Liver (tissue), 9 donors: Measurements from ENCODE around the gene TNPO3. TPM values are rescaled to one million over a fixed set of nuclear protein-coding genes. Genes with fewer than 3 reads are reported as not detected.

Experiments
- DNase-seq: peaks from one replicate; pipeline ENCODE4 v3.0.0-alpha.2; 2017; ENCODE audit warnings: low spot score
- H3K27ac ChIP-seq, 2 donors: one replicate each; pipeline ENCODE4 v1.7.0; 2013; ENCODE audit warnings: inconsistent platforms in 2 of 2, low read length in 2 of 2, control low read depth in 1 of 2, low read depth in 1 of 2, mild to moderate bottlenecking in 1 of 2
- H3K27me3 ChIP-seq, 4 donors: one replicate each; pipeline versions ENCODE4 v1.6.1 to v1.7.0; 2013; ENCODE audit warnings: low read length in 3 of 4, inconsistent platforms in 1 of 4, mild to moderate bottlenecking in 1 of 4, moderate library complexity in 1 of 4; ENCODE audit not compliant: control insufficient read depth in 4 of 4, insufficient read depth in 4 of 4
- H3K36me3 ChIP-seq, 4 donors: one replicate each; pipeline versions ENCODE4 v1.6.1 to v1.7.0; 2013; ENCODE audit warnings: low read length in 3 of 4, mild to moderate bottlenecking in 3 of 4, low read depth in 1 of 4, moderate library complexity in 1 of 4; ENCODE audit not compliant: control insufficient read depth in 4 of 4, insufficient read depth in 3 of 4
- H3K4me1 ChIP-seq, 4 donors: one replicate each; pipeline versions ENCODE4 v1.6.1 to v1.7.0; 2013; ENCODE audit warnings: low read length in 3 of 4, mild to moderate bottlenecking in 3 of 4, moderate library complexity in 1 of 4; ENCODE audit not compliant: control insufficient read depth in 4 of 4, insufficient read depth in 4 of 4
- H3K4me3 ChIP-seq, 3 donors: one replicate each; pipeline versions ENCODE4 v1.6.1 to v1.7.0; 2013; ENCODE audit warnings: low read length in 3 of 3, control low read depth in 1 of 3, low read depth in 1 of 3, mild to moderate bottlenecking in 1 of 3
- H3K9ac ChIP-seq, 2 donors: one replicate each; pipeline ENCODE4 v1.7.0; 2013; ENCODE audit warnings: low read length in 2 of 2, mild to moderate bottlenecking in 2 of 2, moderate library complexity in 2 of 2, control low read depth in 1 of 2, low read depth in 1 of 2
- H3K9me3 ChIP-seq, 4 donors: one replicate each; pipeline versions ENCODE4 v1.6.1 to v1.7.0; 2013; ENCODE audit warnings: low read length in 3 of 4; ENCODE audit not compliant: control insufficient read depth in 4 of 4
- EGR1 ChIP-seq, 2 donors: IDR thresholded peaks; 2 replicates each; pipeline ENCODE4 v1.6.1; 2016 to 2018; ENCODE audit warnings: antibody characterized with exemption in 2 of 2, low read depth in 2 of 2
- FOXA2 ChIP-seq: IDR thresholded peaks from 2 replicates; pipeline ENCODE4 v1.6.1; 2016; ENCODE audit warnings: antibody characterized with exemption
- GABPA ChIP-seq, 2 donors: IDR thresholded peaks in 1 of 2; conservative IDR thresholded peaks in 1 of 2; 2 replicates each; pipeline ENCODE4 v1.6.1; 2016; ENCODE audit warnings: antibody characterized with exemption in 2 of 2, mild to moderate bottlenecking in 1 of 2, moderate library complexity in 1 of 2
- HNF4A ChIP-seq, 2 donors: conservative IDR thresholded peaks; 2 replicates each; pipeline ENCODE4 v1.6.1; 2016; ENCODE audit warnings: antibody characterized with exemption in 2 of 2, mild to moderate bottlenecking in 2 of 2
- HNF4G ChIP-seq: IDR thresholded peaks from 2 replicates; pipeline ENCODE4 v1.6.1; 2016; ENCODE audit warnings: antibody characterized with exemption
- JUND ChIP-seq, 2 donors: IDR thresholded peaks; 2 replicates each; pipeline ENCODE4 v1.6.1; 2016; ENCODE audit warnings: antibody characterized with exemption in 2 of 2
- NR2F2 ChIP-seq: IDR thresholded peaks from 2 replicates; pipeline ENCODE4 v1.6.1; 2016; ENCODE audit warnings: antibody characterized with exemption
- RAD21 ChIP-seq, 2 donors: IDR thresholded peaks; 2 replicates each; pipeline ENCODE4 v1.6.1; 2016; ENCODE audit warnings: antibody characterized with exemption in 2 of 2, mild to moderate bottlenecking in 2 of 2
- RXRA ChIP-seq, 2 donors: IDR thresholded peaks; 2 replicates each; pipeline ENCODE4 v1.6.1; 2017 to 2018; ENCODE audit warnings: antibody characterized with exemption in 2 of 2, mild to moderate bottlenecking in 1 of 2
- SP1 ChIP-seq: IDR thresholded peaks from 2 replicates; pipeline ENCODE4 v1.6.1; 2018; ENCODE audit warnings: antibody characterized with exemption, mild to moderate bottlenecking
- TAF1 ChIP-seq: conservative IDR thresholded peaks from 2 replicates; pipeline ENCODE4 v1.6.1; 2016; ENCODE audit warnings: antibody characterized with exemption, mild to moderate bottlenecking
- WGBS: extraction: QIAGEN DNeasy Blood & Tissue Kit; methylation state at CpG from one replicate; pipeline ENCODE4 v1.1.7; 2013; 5-methylcytosine and 5-hydroxymethylcytosine counted together
- polyA plus RNA-seq, 2 donors: library from polyadenylated mRNA; stranded (reverse) in 1 of 2; unstranded in 1 of 2; fragments of 200-250 nt in 1 of 2; fragments of >200 nt in 1 of 2; fragmentation: Nextera tagmentation in 1 of 2; extraction: Ambion mirVana in 1 of 2; gene quantifications; one replicate each; pipeline versions ENCODE4 v1.2.1 to v1.2.3, GENCODE V29; 2013 to 2015
- total RNA-seq, 2 donors: library from RNA; depleted of rRNA; stranded (reverse); fragments of >200 nt; gene quantifications; one replicate each; pipeline ENCODE4 v1.2.3, GENCODE V29; 2014
- TF ChIP-seq, protein P1 (sequence below): IDR thresholded peaks from 2 replicates; pipeline ENCODE4 v1.6.1; 2016; ENCODE audit warnings: antibody characterized with exemption
- TF ChIP-seq, protein P2 (sequence below): IDR thresholded peaks from 2 replicates; pipeline ENCODE4 v1.6.1; 2016; ENCODE audit warnings: antibody characterized with exemption
- TF ChIP-seq, protein P3 (sequence below): IDR thresholded peaks from 2 replicates; pipeline ENCODE4 v1.6.1; 2016; ENCODE audit warnings: antibody characterized with exemption
- TF ChIP-seq, protein P4 (sequence below): IDR thresholded peaks from 2 replicates; pipeline ENCODE4 v1.6.1; 2016; ENCODE audit warnings: antibody characterized with exemption, mild to moderate bottlenecking
- TF ChIP-seq, protein P5 (sequence below): fragments of 150-350 bp; IDR thresholded peaks from 2 replicates; pipeline ENCODE4 v1.5.1; 2017; ENCODE audit warnings: improper control_type of control experiment, low read depth, low read length; ENCODE audit not compliant: missing input control
- donor health status: healthy.
- donor health status: healthy.
- donor health status: healthy.
- donor health status: healthy.
- donor health status: healthy.

Gene TNPO3
- total and polyA plus RNA-seq, 4 donors, result 9.2 to 38.9 (median 20.0) TPM

DNA sequence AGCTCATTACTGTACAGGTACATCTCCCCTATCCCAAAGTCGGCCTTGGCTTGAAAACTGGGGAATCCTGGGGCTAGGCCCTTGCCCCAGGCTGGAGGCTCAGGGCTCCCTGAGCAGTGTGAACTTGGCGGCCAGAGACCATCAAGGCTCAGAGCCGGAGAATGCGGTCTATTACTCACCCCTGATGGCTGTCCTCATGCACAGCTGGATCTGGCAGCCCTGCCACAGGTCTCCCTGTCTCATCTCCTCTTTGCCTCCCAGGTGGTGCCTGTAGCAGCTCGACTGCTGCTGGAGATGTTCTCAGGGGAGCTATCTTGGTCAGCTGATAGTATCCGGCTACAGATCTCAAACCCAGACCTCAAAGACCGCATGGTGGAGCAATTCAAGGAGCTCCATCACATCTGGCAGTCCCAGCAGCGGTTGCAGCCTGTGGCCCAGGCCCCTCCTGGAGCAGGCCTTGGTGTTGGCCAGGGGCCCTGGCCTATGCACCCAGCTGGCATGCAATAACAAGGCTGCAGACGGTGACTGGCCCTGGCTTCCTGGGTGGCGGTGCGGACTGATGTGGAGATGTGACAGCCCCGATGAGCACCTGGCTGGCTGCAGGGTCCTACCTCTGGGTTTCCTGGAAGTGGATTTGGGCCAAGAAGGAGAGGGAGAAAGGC is 106.5 kb downstream of the TNPO3 start:
- H3K36me3 ChIP-seq, result peaks cover 0 to 16% (median 6%) of the 10 kb centered on the region in 4 donors
- no peaks in the 10 kb centered on the region for H3K9me3 ChIP-seq
- H3K9ac ChIP-seq, result no peak overlapping the region
- WGBS, result 78% methylated on average over 12 of the region's 12 CpGs
- no peak for DNase-seq
- no peak overlapping the region for H3K27ac ChIP-seq
- no peaks in the 10 kb centered on the region for H3K4me1 ChIP-seq
- no peaks in the 10 kb centered on the region for H3K27me3 ChIP-seq
- TF ChIP-seq, protein P1, sequence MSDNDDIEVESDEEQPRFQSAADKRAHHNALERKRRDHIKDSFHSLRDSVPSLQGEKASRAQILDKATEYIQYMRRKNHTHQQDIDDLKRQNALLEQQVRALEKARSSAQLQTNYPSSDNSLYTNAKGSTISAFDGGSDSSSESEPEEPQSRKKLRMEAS, result no peak
- TF ChIP-seq RAD21 (IDR thresholded peaks at IDR 0.05) (no peak), HNF4A (conservative IDR thresholded peaks at IDR 0.05) (no peak), EGR1 (IDR thresholded peaks at IDR 0.05; ENCODE audit: low read depth in 2 of 2) (no peak), SP1 (no peak), NR2F2 (no peak), GABPA (IDR thresholded peaks at IDR 0.05 in 1 of 2, conservative IDR thresholded peaks at IDR 0.05 in 1 of 2) (no peak), FOXA2 (no peak), RXRA (IDR thresholded peaks at IDR 0.05) (no peak), HNF4G (no peak), TAF1 (no peak), JUND (IDR thresholded peaks at IDR 0.05) (no peak)
- TF ChIP-seq, protein P2, sequence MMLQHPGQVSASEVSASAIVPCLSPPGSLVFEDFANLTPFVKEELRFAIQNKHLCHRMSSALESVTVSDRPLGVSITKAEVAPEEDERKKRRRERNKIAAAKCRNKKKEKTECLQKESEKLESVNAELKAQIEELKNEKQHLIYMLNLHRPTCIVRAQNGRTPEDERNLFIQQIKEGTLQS, result no peak
- TF ChIP-seq, protein P3, sequence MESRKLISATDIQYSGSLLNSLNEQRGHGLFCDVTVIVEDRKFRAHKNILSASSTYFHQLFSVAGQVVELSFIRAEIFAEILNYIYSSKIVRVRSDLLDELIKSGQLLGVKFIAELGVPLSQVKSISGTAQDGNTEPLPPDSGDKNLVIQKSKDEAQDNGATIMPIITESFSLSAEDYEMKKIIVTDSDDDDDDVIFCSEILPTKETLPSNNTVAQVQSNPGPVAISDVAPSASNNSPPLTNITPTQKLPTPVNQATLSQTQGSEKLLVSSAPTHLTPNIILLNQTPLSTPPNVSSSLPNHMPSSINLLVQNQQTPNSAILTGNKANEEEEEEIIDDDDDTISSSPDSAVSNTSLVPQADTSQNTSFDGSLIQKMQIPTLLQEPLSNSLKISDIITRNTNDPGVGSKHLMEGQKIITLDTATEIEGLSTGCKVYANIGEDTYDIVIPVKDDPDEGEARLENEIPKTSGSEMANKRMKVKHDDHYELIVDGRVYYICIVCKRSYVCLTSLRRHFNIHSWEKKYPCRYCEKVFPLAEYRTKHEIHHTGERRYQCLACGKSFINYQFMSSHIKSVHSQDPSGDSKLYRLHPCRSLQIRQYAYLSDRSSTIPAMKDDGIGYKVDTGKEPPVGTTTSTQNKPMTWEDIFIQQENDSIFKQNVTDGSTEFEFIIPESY, result no peak
- TF ChIP-seq, protein P4, sequence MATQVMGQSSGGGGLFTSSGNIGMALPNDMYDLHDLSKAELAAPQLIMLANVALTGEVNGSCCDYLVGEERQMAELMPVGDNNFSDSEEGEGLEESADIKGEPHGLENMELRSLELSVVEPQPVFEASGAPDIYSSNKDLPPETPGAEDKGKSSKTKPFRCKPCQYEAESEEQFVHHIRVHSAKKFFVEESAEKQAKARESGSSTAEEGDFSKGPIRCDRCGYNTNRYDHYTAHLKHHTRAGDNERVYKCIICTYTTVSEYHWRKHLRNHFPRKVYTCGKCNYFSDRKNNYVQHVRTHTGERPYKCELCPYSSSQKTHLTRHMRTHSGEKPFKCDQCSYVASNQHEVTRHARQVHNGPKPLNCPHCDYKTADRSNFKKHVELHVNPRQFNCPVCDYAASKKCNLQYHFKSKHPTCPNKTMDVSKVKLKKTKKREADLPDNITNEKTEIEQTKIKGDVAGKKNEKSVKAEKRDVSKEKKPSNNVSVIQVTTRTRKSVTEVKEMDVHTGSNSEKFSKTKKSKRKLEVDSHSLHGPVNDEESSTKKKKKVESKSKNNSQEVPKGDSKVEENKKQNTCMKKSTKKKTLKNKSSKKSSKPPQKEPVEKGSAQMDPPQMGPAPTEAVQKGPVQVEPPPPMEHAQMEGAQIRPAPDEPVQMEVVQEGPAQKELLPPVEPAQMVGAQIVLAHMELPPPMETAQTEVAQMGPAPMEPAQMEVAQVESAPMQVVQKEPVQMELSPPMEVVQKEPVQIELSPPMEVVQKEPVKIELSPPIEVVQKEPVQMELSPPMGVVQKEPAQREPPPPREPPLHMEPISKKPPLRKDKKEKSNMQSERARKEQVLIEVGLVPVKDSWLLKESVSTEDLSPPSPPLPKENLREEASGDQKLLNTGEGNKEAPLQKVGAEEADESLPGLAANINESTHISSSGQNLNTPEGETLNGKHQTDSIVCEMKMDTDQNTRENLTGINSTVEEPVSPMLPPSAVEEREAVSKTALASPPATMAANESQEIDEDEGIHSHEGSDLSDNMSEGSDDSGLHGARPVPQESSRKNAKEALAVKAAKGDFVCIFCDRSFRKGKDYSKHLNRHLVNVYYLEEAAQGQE, result no peak
- TF ChIP-seq, protein P5, sequence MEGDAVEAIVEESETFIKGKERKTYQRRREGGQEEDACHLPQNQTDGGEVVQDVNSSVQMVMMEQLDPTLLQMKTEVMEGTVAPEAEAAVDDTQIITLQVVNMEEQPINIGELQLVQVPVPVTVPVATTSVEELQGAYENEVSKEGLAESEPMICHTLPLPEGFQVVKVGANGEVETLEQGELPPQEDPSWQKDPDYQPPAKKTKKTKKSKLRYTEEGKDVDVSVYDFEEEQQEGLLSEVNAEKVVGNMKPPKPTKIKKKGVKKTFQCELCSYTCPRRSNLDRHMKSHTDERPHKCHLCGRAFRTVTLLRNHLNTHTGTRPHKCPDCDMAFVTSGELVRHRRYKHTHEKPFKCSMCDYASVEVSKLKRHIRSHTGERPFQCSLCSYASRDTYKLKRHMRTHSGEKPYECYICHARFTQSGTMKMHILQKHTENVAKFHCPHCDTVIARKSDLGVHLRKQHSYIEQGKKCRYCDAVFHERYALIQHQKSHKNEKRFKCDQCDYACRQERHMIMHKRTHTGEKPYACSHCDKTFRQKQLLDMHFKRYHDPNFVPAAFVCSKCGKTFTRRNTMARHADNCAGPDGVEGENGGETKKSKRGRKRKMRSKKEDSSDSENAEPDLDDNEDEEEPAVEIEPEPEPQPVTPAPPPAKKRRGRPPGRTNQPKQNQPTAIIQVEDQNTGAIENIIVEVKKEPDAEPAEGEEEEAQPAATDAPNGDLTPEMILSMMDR, result no peak
- H3K4me3 ChIP-seq, result no peak overlapping the region
